ENCODE data around the gene MGARP.

The MGARP gene

DNA sequence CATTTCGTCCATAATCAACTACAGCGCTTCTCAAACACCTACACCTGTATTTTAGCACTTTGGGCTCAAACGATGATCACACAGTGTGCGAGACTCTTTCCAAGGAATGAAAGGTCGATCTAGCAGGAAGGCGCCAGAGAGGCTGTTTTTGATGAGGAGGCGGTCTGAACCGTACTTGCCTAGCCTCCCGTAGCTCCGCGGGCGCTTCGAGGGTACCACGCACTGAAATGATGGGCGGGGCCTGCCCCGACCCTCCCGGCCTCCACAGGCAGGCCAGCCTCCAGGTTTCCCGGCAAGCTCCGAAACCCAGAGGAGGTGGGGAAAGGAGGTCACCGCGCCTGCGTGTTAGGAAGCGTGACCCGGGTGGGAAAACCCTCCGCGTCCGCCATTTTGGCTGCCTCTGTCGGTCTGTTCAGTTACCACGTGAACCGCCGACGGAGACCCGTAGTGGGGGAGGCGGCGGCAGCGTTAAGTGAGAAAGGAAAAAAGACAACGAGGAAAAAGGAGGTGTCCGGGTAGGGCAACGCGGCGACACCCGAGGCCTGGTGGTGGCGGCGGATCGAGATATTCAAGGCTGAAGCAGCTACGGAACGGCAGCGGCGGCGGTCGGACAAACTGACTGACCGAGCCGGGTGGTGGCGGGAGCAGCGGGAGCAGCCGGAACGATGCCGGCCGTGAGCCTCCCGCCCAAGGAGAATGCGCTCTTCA lies 21.2 kb upstream of the MGARP start, which contains the start of gene NAA15:
Gene NAA15, plus strand, starts transcription at position 393 of the 708 bp plus-strand sequence. Its CDS starts 273 bp downstream, at position 666.
- H3K9ac ChIP-seq (ENCODE audit: insufficient read length): peak within 1 kb of the TSS; percentile 99
- peak within 1 kb of the TSS; percentile 93 for H3K27ac ChIP-seq
- H3K9me3 ChIP-seq (ENCODE audit: low read depth, low read length): peaks cover 16% of the 10 kb centered on the region
- H3K4me3 ChIP-seq: peak within 1 kb of the TSS; percentile 88
- peaks cover 38% of the 10 kb centered on the region for H3K36me3 ChIP-seq (ENCODE audit: insufficient read depth, low read length)
- DNase-seq (ENCODE audit: low read depth, low spot score): peak; percentile 84
- TF ChIP-seq POLR2AphosphoS5 (IDR thresholded peaks at IDR 0.05; ENCODE audit: borderline replicate concordance, low read depth, low read length): peak; percentile 97
- no peak for TF ChIP-seq FOXP2 (optimal IDR thresholded peaks at IDR 0.05; ENCODE audit: control extremely low read depth, extremely low read length, insufficient read depth)
- TF ChIP-seq EZH2 (IDR thresholded peaks at IDR 0.05): no peak

DNA sequence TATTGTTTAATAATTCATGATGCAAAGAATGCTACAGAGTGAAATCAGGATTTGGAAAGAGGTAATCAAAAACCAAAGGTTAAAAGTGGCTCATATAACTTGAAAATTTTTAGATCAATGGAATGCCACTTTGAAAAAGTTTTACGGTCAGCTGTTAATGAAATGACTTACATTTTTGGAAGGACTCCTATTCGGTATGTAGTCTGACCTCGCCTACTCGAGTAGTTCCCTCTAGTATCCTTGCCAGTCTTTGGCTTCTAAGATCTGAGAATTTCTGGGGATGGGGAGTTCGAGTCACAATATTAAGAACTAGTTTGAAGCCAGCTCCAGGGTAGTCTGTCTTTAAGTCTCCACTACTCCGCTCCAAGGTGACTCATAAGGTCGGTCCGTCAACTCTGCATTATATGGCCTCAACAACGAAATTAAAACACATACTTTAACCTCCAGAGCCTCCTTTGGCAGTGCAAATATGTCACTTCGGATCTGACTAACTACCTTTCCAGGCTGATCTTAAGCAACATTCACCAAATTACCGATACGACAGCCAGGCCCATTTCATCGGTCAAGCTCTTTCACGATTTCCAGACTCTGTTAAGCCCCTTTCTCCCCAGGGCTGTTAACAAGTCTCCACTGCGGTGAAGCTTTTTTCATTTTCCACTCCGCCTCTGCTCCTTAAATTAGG lies 20.5 kb upstream of the MGARP start:
- Histone ChIP-seq H3K27ac (peak overlapping the region; percentile 82), H3K4me3 (peak overlapping the region; percentile 88), H3K9ac (ENCODE audit: insufficient read length) (peak overlapping the region; percentile 85), H3K9me3 (ENCODE audit: low read depth, low read length) (peaks cover 13% of the 10 kb centered on the region), H3K36me3 (ENCODE audit: insufficient read depth, low read length) (peaks cover 31% of the 10 kb centered on the region)
- no peak for DNase-seq (ENCODE audit: low read depth, low spot score)
- TF ChIP-seq EZH2 (IDR thresholded peaks at IDR 0.05) (no peak), POLR2AphosphoS5 (IDR thresholded peaks at IDR 0.05; ENCODE audit: borderline replicate concordance, low read depth, low read length) (no peak), FOXP2 (optimal IDR thresholded peaks at IDR 0.05; ENCODE audit: control extremely low read depth, extremely low read length, insufficient read depth) (no peak)

DNA sequence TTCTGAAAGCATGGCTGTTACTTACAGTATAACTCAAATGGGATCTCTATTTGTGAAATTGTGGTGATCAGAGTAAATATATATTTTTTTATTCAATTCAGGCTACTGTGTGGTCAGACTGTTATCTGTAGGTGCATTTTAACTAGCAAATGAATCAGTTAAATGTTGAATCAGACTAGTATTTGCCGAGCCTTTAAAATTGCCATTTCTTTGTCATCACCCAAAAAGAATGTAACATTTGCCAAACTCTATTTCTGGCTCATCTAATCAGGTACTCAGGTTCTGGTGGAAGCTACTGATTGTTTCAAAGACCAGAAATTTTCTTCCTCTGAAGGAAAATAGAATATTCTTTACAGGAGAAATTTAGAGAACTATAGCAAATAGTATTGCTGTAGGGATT lies 19.5 kb upstream of the MGARP start:
- peaks cover 21% of the 10 kb centered on the region for H3K36me3 ChIP-seq (ENCODE audit: insufficient read depth, low read length)
- H3K9ac ChIP-seq (ENCODE audit: insufficient read length): peak overlapping the region; percentile 85
- TF ChIP-seq FOXP2 (optimal IDR thresholded peaks at IDR 0.05; ENCODE audit: control extremely low read depth, extremely low read length, insufficient read depth): no peak
- no peak for DNase-seq (ENCODE audit: low read depth, low spot score)
- peak overlapping the region; percentile 88 for H3K4me3 ChIP-seq
- H3K9me3 ChIP-seq (ENCODE audit: low read depth, low read length): peaks cover 4% of the 10 kb centered on the region
- peak overlapping the region; percentile 82 for H3K27ac ChIP-seq

DNA sequence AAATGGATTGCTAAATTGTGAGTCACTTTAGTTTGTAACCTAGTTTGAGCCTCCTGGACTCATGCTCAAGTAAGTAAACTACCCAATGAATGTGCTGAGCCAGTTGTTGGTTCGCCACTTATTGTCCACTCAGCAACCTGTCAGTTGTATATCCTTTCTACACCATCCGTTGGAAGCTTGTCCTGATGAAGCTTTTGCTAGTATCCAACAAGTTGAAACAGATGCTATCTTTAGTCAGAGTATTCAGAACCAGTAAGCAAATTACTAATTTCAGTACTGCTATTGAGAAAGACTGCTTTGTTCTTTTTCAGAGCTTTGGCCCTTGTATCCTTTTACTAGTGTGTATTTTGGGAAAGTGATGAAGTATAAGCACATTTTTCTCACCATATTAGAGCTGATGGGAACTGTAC lies 17.0 kb upstream of the MGARP start:
- DNase-seq (ENCODE audit: low read depth, low spot score): no peak
- peak overlapping the region; percentile 9; the same call in 1 of the 2 replicates for H3K4me3 ChIP-seq
- H3K36me3 ChIP-seq (ENCODE audit: insufficient read depth, low read length): peaks cover 23% of the 10 kb centered on the region
- H3K9ac ChIP-seq (ENCODE audit: insufficient read length): peak overlapping the region; percentile 96
- TF ChIP-seq EZH2 (IDR thresholded peaks at IDR 0.05) (no peak), POLR2AphosphoS5 (IDR thresholded peaks at IDR 0.05; ENCODE audit: borderline replicate concordance, low read depth, low read length) (no peak), FOXP2 (optimal IDR thresholded peaks at IDR 0.05; ENCODE audit: control extremely low read depth, extremely low read length, insufficient read depth) (no peak)
- no peaks in the 10 kb centered on the region for H3K9me3 ChIP-seq (ENCODE audit: low read depth, low read length)
- peak overlapping the region; percentile 32 for H3K27ac ChIP-seq

DNA sequence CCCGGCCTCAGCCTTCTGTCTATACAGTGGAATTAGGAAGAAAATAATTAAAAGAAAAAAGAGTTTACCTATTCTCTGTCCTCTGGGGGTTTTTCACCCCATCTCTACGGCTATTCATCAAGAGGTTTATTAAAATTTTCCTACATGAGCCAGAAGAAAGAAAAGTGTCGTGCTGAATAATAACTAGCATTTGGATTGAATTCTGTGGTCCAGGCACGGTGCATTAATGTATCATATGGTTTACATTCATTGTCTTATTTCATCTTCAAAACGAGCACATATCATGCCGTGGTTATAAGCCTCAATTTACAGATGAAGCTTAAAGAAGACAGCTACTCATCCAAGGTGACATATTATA lies 15.9 kb upstream of the MGARP start:
- no peak for DNase-seq (ENCODE audit: low read depth, low spot score)
- Histone ChIP-seq H3K4me3 (peak overlapping the region; percentile 95), H3K27ac (peak overlapping the region; percentile 32), H3K36me3 (ENCODE audit: insufficient read depth, low read length) (peaks cover 33% of the 10 kb centered on the region), H3K9me3 (ENCODE audit: low read depth, low read length) (no peaks in the 10 kb centered on the region), H3K9ac (ENCODE audit: insufficient read length) (peak overlapping the region; percentile 96)
- TF ChIP-seq FOXP2 (optimal IDR thresholded peaks at IDR 0.05; ENCODE audit: control extremely low read depth, extremely low read length, insufficient read depth) (no peak), POLR2AphosphoS5 (IDR thresholded peaks at IDR 0.05; ENCODE audit: borderline replicate concordance, low read depth, low read length) (no peak), EZH2 (IDR thresholded peaks at IDR 0.05) (no peak)

DNA sequence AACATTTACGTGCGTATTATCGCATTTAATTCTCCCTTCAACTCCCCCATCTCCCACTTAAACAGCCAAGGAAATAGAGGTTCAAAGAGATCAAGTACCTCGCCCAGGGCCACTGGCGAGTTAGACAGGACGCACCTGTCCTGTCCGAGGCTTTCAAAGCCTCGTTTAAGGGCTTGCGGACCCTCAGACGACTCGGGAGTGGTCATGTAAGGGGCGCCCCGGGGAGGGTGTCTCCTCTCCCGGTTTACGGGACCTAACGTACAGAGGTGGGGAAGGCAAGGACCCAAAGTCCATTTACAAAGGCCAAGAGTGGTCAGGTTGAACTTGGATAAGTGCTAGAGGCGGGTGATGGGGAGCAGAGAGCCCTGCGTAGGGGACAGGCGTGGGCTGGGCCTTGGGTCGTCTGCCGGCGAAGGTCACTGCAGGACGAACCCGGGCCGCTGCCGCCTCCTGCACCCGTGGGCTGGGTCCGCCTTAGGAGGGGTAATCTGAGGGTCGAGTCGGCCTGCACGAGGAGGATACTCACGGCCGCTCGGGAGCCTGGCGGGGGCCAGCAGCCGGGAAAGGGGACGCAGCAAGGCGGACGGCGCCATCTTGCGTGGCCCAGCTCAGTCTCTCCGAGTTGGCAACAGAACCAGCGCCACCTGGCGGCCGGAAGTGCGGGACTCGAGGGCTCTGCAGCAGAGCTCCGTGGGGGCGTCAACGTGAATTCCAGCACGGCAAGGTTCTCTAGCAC lies 15.3 kb upstream of the MGARP start:
- peak; percentile 78 for DNase-seq (ENCODE audit: low read depth, low spot score)
- H3K36me3 ChIP-seq (ENCODE audit: insufficient read depth, low read length): peaks cover 36% of the 10 kb centered on the region
- peak overlapping the region; percentile 86 for H3K27ac ChIP-seq
- peak overlapping the region; percentile 95 for H3K4me3 ChIP-seq
- H3K9me3 ChIP-seq (ENCODE audit: low read depth, low read length): no peaks in the 10 kb centered on the region
- TF ChIP-seq FOXP2 (optimal IDR thresholded peaks at IDR 0.05; ENCODE audit: control extremely low read depth, extremely low read length, insufficient read depth) (peak; percentile 89), EZH2 (IDR thresholded peaks at IDR 0.05) (no peak), POLR2AphosphoS5 (IDR thresholded peaks at IDR 0.05; ENCODE audit: borderline replicate concordance, low read depth, low read length) (peak; percentile 86)
- peak overlapping the region; percentile 96 for H3K9ac ChIP-seq (ENCODE audit: insufficient read length)

DNA sequence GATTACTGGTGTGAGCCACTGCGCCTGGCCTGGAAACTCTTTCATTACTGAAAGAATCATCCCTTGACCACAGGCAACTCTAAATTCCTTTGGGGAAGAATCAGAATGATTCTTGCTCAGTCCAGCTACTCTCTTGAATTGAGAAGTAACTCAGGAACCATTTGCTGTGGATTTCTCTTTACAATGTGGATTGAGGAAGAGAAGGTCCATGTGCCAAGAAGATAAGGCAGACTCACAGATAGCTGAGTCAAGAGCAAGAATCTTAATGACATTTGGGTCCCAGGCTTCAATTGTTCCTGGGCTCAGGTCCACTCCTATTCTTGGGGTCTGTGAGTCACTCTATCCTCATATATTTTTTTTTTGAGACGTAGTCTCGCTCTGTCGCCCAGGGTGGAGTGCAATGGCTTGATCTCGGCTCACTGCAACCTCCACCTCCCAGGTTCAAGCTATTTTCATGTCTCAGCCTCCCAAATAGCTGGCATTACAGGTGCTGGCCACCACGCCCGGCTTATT lies 6.2 kb upstream of the MGARP start:
- Histone ChIP-seq H3K9me3 (ENCODE audit: low read depth, low read length) (no peaks in the 10 kb centered on the region), H3K36me3 (ENCODE audit: insufficient read depth, low read length) (peaks cover 19% of the 10 kb centered on the region), H3K4me3 (no peak overlapping the region), H3K9ac (ENCODE audit: insufficient read length) (no peak overlapping the region), H3K27ac (no peak overlapping the region)
- no peak for DNase-seq (ENCODE audit: low read depth, low spot score)
- TF ChIP-seq POLR2AphosphoS5 (IDR thresholded peaks at IDR 0.05; ENCODE audit: borderline replicate concordance, low read depth, low read length) (no peak), FOXP2 (optimal IDR thresholded peaks at IDR 0.05; ENCODE audit: control extremely low read depth, extremely low read length, insufficient read depth) (no peak), EZH2 (IDR thresholded peaks at IDR 0.05) (no peak)

DNA sequence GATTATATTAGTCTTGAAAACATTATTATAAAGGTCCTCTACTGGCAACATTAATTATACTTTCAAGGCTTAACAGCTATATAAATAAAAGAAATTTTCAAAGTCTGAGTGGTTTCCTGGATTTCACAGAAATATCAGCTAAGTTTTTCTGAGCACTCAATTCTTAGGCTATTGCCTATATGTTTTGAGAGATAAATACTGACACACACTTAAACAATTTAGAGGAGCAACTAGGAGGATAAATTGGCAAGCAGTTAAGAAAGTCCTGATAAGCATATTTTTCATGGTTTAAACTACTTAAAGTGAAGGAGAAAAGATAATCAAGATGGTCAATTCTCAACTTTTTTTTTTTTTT lies 2.7 kb upstream of the MGARP start:
- H3K4me3 ChIP-seq: no peak overlapping the region
- no peak overlapping the region for H3K27ac ChIP-seq
- H3K36me3 ChIP-seq (ENCODE audit: insufficient read depth, low read length): no peaks in the 10 kb centered on the region
- no peaks in the 10 kb centered on the region for H3K9me3 ChIP-seq (ENCODE audit: low read depth, low read length)
- DNase-seq (ENCODE audit: low read depth, low spot score): no peak
- no peak overlapping the region for H3K9ac ChIP-seq (ENCODE audit: insufficient read length)
- TF ChIP-seq FOXP2 (optimal IDR thresholded peaks at IDR 0.05; ENCODE audit: control extremely low read depth, extremely low read length, insufficient read depth) (no peak), POLR2AphosphoS5 (IDR thresholded peaks at IDR 0.05; ENCODE audit: borderline replicate concordance, low read depth, low read length) (no peak), EZH2 (IDR thresholded peaks at IDR 0.05) (no peak)

All from SK-N-MC (cell line).